Activated CD4-positive, alpha-beta T cell treated with anti-CD3 and anti-CD28 coated beads, Interleukin-2, amount 50 U/mL, for 16 hours (primary cell): ENCODE results near the gene YJU2.
"Not testable (repeated sequence)": the region's sequence is repeated elsewhere in the genome, so short reads cannot be mapped to it uniquely, and the experiment has no call there.

Experiments
- DNase-seq: peaks from one replicate; pipeline ENCODE4 v3.0.0-alpha.2; 2020

YJU2 gene

GRCh38 chr19:4268816-4269430 is 22.0 kb downstream of the YJU2 start:
- no peak for DNase-seq

- no peak for DNase-seq
Observed at GRCh38 chr19:4272894-4273293, 26.0 kb downstream of the YJU2 start.

- not testable (repeated sequence) for DNase-seq
Observed at GRCh38 chr19:4274321-4274686, 27.4 kb downstream of the YJU2 start.

GRCh38 chr19:4277191-4277696 is 30.4 kb downstream of the YJU2 start:
- no peak for DNase-seq

- no peak for DNase-seq
Observed at GRCh38 chr19:4278010-4278409, 31.1 kb downstream of the YJU2 start.

- DNase-seq: no peak
Observed at GRCh38 chr19:4278419-4279266, 31.8 kb downstream of the YJU2 start, which contains the start of gene SHD. SHD (plus strand) TSS chr19:4279266; CDS start chr19:4280064, 798 bp downstream.

GRCh38 chr19:4279267-4279529 is 32.3 kb downstream of the YJU2 start:
- no peak for DNase-seq

GRCh38 chr19:4279530-4280422 is 32.9 kb downstream of the YJU2 start:
- DNase-seq: no peak

- no peak for DNase-seq
Observed at GRCh38 chr19:4284176-4284958, 37.5 kb downstream of the YJU2 start.

- no peak for DNase-seq
Observed at GRCh38 chr19:4284974-4285373, 38.1 kb downstream of the YJU2 start.

- DNase-seq: not testable (repeated sequence)
Observed at GRCh38 chr19:4286141-4286540, 39.3 kb downstream of the YJU2 start.

- no peak for DNase-seq
Observed at GRCh38 chr19:4288091-4288777, 41.4 kb downstream of the YJU2 start.

GRCh38 chr19:4291184-4291732 is 44.4 kb downstream of the YJU2 start:
- DNase-seq: no peak

- no peak for DNase-seq
Observed at GRCh38 chr19:4292515-4292914, 45.6 kb downstream of the YJU2 start.

- DNase-seq: no peak
Observed at GRCh38 chr19:4294389-4294788, 47.5 kb downstream of the YJU2 start.

GRCh38 chr19:4295972-4296771 is 49.3 kb downstream of the YJU2 start:
- DNase-seq: no peak

GRCh38 chr19:4297901-4298809 is 51.3 kb downstream of the YJU2 start:
- peak; percentile 39 for DNase-seq

GRCh38 chr19:4298810-4299550 is 52.1 kb downstream of the YJU2 start:
- DNase-seq: no peak

GRCh38 chr19:4300589-4300988 is 53.7 kb downstream of the YJU2 start:
- DNase-seq: no peak
